Lower leg skin (tissue), 3 donors: Measurements from ENCODE around the gene ADAMTS9.

Source experiments
- POLR2A ChIP-seq, 2 donors: fragments of 450-650 bp; IDR thresholded peaks; one replicate each; pipeline ENCODE4 v1.6.1; 2016 to 2017; ENCODE audit warnings: antibody characterized with exemption in 2 of 2, mild to moderate bottlenecking in 1 of 2, moderate library complexity in 1 of 2
- TF ChIP-seq, protein P1 (sequence below), 3 donors: fragments of 450-650 bp; IDR thresholded peaks; one replicate each; pipeline ENCODE4 v1.5.1; 2016; ENCODE audit warnings: antibody characterized with exemption in 3 of 3, mild to moderate bottlenecking in 3 of 3, moderate library complexity in 2 of 3

DNA sequence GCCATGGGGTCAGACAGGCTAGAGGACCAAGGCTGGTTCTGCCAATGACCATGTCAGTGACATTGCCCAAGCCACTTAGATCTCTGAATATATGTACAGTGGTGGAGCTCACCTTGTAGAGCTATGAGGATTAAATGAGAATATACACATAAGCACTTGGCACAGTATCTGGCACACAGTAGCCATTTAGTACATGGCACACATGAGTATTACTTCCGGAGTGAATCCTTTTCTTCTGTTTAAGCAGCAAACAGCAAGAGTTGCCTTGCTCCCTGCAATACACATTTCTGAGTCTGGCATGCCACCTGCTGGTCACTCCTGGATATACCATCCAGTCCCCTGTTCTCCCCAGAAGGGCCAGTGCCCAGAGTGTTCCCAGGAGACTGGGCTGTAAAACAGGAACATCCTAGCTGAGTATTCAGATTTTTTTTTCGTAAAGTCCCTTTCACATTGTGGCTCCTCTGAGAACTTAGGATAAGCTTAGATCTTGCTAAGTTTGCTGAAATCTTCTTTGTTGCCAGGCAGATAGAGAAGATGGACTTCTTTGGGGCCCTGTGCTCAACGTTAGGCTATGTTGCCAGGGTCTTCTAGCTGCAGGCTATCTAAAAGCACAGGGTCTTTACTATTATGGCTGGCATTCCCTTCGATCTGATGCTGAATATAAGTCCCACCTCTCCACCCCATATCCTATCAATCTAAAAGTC, 203.4 kb downstream of the ADAMTS9 start:
- TF ChIP-seq, protein P1, sequence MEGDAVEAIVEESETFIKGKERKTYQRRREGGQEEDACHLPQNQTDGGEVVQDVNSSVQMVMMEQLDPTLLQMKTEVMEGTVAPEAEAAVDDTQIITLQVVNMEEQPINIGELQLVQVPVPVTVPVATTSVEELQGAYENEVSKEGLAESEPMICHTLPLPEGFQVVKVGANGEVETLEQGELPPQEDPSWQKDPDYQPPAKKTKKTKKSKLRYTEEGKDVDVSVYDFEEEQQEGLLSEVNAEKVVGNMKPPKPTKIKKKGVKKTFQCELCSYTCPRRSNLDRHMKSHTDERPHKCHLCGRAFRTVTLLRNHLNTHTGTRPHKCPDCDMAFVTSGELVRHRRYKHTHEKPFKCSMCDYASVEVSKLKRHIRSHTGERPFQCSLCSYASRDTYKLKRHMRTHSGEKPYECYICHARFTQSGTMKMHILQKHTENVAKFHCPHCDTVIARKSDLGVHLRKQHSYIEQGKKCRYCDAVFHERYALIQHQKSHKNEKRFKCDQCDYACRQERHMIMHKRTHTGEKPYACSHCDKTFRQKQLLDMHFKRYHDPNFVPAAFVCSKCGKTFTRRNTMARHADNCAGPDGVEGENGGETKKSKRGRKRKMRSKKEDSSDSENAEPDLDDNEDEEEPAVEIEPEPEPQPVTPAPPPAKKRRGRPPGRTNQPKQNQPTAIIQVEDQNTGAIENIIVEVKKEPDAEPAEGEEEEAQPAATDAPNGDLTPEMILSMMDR (IDR thresholded peaks at IDR 0.05), result peak in 1 of 3 donors; percentile 49
- no peak for TF ChIP-seq POLR2A (IDR thresholded peaks at IDR 0.05)
